SK-N-SH treated with all-trans-retinoic acid at 6 μM for 48 hours (cell line): ENCODE results near the gene NLGN2.

ENCODE experiments used
- ATAC-seq: fragments of 200-7000 bp; cut with Tn5 transposase; 3 replicates; pipeline ENCODE4 v1.9.1; 2020; ENCODE audit warnings: mild to moderate bottlenecking, moderate library complexity
- ARNTL ChIP-seq: fragments of 450-650 bp; formaldehyde crosslinking; IDR thresholded peaks from 2 replicates; pipeline ENCODE4 v1.5.0; 2020; ENCODE audit warnings: low read depth, mild to moderate bottlenecking, moderate library complexity, borderline replicate concordance
- BACH2 ChIP-seq: fragments of 250-450 bp; sonication (Bioruptor Pico); IDR thresholded peaks from 2 replicates; pipeline ENCODE4 v1.9.0; 2021; ENCODE audit warnings: mild to moderate bottlenecking, borderline replicate concordance
- CSDC2 ChIP-seq: fragments of 250-450 bp; sonication (Bioruptor Pico); IDR thresholded peaks from 2 replicates; pipeline ENCODE4 v1.5.0; 2020; ENCODE audit warnings: mild to moderate bottlenecking, moderate library complexity
- ESRRG ChIP-seq: fragments of 250-450 bp; sonication (Bioruptor Pico); IDR thresholded peaks from 2 replicates; pipeline ENCODE4 v1.6.1; 2021; ENCODE audit warnings: mild to moderate bottlenecking
- GLIS3 ChIP-seq: fragments of 250-450 bp; sonication (Bioruptor Pico); IDR thresholded peaks from 2 replicates; pipeline ENCODE4 v1.5.0; 2020; ENCODE audit warnings: mild to moderate bottlenecking, moderate library complexity
- OSR1 ChIP-seq: fragments of 250-450 bp; sonication (Bioruptor Pico); IDR thresholded peaks from 2 replicates; pipeline ENCODE4 v1.8.0; 2022; ENCODE audit warnings: moderate library complexity, mild to moderate bottlenecking, inconsistent platforms
- PPARA ChIP-seq: fragments of 250-450 bp; sonication (Bioruptor Pico); IDR thresholded peaks from 2 replicates; pipeline ENCODE4 v1.5.0; 2020; ENCODE audit warnings: mild to moderate bottlenecking, borderline replicate concordance
- RARB ChIP-seq: fragments of 250-450 bp; sonication (Bioruptor Pico); IDR thresholded peaks from 2 replicates; pipeline ENCODE4 v1.8.0; 2021; ENCODE audit warnings: mild to moderate bottlenecking, moderate library complexity
- SNAI2 ChIP-seq: fragments of 250-450 bp; sonication (Bioruptor Pico); IDR thresholded peaks from 2 replicates; pipeline ENCODE4 v1.5.0; 2020; ENCODE audit warnings: mild to moderate bottlenecking, moderate library complexity
- TCF4 ChIP-seq: fragments of 250-450 bp; sonication (Bioruptor Pico); IDR thresholded peaks from 2 replicates; pipeline ENCODE4 v1.8.0; 2021; ENCODE audit warnings: mild to moderate bottlenecking, moderate library complexity, borderline replicate concordance
- TOX ChIP-seq: fragments of 250-450 bp; sonication (Bioruptor Pico); IDR thresholded peaks from 2 replicates; pipeline ENCODE4 v1.8.0; 2021; ENCODE audit warnings: mild to moderate bottlenecking, moderate library complexity, borderline replicate concordance
- ZC3H10 ChIP-seq: fragments of 250-450 bp; sonication (Bioruptor Pico); IDR thresholded peaks from 2 replicates; pipeline ENCODE4 v1.5.1; 2021; ENCODE audit warnings: mild to moderate bottlenecking, moderate library complexity
- ZFP3 ChIP-seq: fragments of 250-450 bp; sonication (Bioruptor Pico); IDR thresholded peaks from 2 replicates; pipeline ENCODE4 v1.5.0; 2020; ENCODE audit warnings: mild to moderate bottlenecking, moderate library complexity
- ZFP30 ChIP-seq: fragments of 450-650 bp; formaldehyde crosslinking; IDR thresholded peaks from 2 replicates; pipeline ENCODE4 v1.5.0; 2022; ENCODE audit warnings: mild to moderate bottlenecking, moderate library complexity
- ZNF565 ChIP-seq: fragments of 450-650 bp; formaldehyde crosslinking; conservative IDR thresholded peaks from 2 replicates; pipeline ENCODE4 v1.5.0; 2020; ENCODE audit warnings: low read depth, mild to moderate bottlenecking, moderate library complexity
- TF ChIP-seq, protein P1 (sequence below): fragments of 250-450 bp; sonication (Bioruptor Pico); IDR thresholded peaks from 2 replicates; pipeline ENCODE4 v1.5.1; 2020; ENCODE audit warnings: low read depth, mild to moderate bottlenecking, moderate library complexity
- TF ChIP-seq, protein P2 (sequence below): fragments of 250-450 bp; sonication (Bioruptor Pico); IDR thresholded peaks from 2 replicates; pipeline ENCODE4 v1.8.0; 2021; ENCODE audit warnings: low read depth, mild to moderate bottlenecking, moderate library complexity, borderline replicate concordance
- TF ChIP-seq, protein P3 (sequence below): fragments of 250-450 bp; sonication (Bioruptor Pico); IDR thresholded peaks from 2 replicates; pipeline ENCODE4 v1.5.1; 2021; ENCODE audit warnings: mild to moderate bottlenecking, moderate library complexity

Gene NLGN2

DNA sequence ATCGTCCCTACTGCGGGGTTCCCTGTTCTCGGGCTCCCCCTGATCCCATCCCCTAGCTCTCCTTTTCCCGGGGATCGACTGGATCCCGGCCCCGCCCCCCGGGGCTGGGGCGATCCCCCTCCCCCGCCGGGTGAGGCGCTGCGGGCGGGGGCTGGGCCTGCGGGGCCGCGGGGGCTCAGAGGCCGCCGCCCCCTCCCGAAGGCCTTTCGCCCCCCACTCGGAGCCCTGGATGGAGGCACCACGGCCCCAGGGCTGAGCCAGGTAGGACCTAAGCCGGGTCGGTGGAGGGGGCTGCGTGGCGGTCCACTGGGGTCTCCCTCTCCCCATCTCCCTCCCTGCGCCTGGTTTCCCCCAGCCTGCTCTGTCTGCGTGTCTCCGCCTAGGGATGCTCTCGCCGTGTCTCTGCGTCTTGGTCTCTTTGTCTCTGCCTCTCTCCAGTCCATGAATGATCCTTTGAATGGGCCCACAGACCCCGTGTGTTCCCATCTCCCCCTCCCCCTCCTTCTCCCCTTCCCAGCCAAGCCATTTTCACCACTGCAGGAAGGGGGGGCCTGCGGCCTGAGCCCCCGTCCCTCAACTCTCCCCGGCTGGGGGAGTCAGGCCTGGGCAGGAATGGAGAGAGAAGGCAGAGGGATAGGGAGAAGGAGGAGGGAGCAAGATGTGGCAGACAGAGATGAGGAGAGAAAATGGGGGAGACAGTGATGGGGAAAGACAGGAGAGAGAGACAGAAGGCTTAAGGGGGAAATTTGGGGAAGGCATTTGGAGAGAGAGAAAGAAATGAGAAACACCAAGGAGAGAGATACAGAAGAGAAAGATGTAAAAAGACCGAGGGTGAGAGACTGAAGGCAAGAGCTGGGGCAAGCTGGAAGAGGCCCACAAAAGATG is 2.1 kb upstream of the NLGN2 start:
- no peak for TF ChIP-seq RARB
- TF ChIP-seq, protein P1, sequence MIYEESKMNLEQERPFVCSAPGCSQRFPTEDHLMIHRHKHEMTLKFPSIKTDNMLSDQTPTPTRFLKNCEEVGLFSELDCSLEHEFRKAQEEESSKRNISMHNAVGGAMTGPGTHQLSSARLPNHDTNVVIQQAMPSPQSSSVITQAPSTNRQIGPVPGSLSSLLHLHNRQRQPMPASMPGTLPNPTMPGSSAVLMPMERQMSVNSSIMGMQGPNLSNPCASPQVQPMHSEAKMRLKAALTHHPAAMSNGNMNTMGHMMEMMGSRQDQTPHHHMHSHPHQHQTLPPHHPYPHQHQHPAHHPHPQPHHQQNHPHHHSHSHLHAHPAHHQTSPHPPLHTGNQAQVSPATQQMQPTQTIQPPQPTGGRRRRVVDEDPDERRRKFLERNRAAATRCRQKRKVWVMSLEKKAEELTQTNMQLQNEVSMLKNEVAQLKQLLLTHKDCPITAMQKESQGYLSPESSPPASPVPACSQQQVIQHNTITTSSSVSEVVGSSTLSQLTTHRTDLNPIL (CRISPR knock-in tag), result no peak
- ATAC-seq, result peak; percentile 3; the same call in 2 of the 3 replicates

DNA sequence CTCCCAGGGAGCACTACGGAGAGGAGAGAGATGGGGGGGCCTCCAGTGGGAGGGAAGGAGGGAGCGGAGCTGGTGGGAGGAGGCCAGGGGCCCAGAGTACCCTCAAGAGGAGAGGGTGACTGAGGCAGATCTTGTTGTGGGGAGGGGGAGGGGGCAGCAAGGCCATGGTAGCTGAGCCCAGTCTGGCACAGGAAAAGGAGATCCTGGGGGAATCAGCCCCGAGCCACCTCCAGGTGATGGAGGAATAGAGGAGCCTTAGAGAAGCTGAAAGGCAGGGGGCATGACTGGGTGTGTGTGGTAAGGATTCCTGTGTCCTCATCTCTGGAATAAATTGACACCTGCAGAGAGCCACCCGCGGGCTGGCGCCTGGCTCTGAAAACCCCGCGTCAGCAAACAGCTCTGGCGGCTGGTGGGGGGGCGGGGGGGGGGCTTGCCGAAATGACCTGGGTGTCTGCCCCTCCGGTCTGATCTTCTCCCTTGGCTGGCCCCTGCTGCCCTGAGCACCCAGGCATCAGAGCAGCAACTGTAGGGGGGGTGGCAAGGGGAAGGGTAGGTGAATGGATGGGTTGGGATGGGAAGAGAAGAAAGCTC is 1.3 kb upstream of the NLGN2 start:
- TF ChIP-seq, protein P1 (CRISPR knock-in tag), result no peak
- TF ChIP-seq CSDC2 (CRISPR knock-in tag), result no peak
- TF ChIP-seq SNAI2, result no peak
- ATAC-seq, result no peak

DNA sequence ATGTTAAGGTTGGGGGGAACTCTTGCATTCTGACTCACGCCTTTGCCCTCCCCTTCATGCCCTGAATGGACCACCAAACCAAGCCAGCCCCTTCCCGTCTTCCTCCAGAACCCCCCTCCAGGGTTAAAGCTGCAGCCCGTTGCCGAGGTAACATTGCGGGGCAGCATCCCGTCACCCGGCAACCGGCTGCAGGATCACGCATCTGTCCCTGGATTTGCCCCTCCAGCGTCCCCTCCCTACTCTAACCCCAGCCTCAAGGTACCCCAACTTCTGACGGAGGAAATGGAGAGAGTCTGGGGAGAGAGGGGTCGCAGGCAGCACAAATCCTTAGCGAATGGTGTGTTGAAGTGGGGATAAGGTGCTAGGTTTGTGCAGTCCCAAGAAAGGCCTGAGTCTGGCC is 563 bp upstream of the NLGN2 start:
- ATAC-seq, result no peak
- TF ChIP-seq ZFP30 (no peak), CSDC2 (CRISPR knock-in tag) (no peak), ESRRG (CRISPR knock-in tag) (no peak), ZFP3 (CRISPR knock-in tag) (no peak)

DNA sequence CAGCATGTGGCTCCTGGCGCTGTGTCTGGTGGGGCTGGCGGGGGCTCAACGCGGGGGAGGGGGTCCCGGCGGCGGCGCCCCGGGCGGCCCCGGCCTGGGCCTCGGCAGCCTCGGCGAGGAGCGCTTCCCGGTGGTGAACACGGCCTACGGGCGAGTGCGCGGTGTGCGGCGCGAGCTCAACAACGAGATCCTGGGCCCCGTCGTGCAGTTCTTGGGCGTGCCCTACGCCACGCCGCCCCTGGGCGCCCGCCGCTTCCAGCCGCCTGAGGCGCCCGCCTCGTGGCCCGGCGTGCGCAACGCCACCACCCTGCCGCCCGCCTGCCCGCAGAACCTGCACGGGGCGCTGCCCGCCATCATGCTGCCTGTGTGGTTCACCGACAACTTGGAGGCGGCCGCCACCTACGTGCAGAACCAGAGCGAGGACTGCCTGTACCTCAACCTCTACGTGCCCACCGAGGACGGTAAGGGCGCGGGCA is 645 bp downstream of the NLGN2 start:
- no peak for ATAC-seq
- TF ChIP-seq ZFP30 (no peak), PPARA (CRISPR knock-in tag) (no peak), BACH2 (CRISPR knock-in tag) (no peak), TOX (no peak), SNAI2 (no peak), RARB (no peak)
- TF ChIP-seq, protein P1 (CRISPR knock-in tag), result no peak
- TF ChIP-seq, protein P2, sequence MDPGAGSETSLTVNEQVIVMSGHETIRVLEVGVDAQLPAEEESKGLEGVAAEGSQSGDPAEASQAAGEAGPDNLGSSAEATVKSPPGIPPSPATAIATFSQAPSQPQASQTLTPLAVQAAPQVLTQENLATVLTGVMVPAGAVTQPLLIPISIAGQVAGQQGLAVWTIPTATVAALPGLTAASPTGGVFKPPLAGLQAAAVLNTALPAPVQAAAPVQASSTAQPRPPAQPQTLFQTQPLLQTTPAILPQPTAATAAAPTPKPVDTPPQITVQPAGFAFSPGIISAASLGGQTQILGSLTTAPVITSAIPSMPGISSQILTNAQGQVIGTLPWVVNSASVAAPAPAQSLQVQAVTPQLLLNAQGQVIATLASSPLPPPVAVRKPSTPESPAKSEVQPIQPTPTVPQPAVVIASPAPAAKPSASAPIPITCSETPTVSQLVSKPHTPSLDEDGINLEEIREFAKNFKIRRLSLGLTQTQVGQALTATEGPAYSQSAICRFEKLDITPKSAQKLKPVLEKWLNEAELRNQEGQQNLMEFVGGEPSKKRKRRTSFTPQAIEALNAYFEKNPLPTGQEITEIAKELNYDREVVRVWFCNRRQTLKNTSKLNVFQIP (CRISPR knock-in tag), result no peak
- TF ChIP-seq, protein P3, sequence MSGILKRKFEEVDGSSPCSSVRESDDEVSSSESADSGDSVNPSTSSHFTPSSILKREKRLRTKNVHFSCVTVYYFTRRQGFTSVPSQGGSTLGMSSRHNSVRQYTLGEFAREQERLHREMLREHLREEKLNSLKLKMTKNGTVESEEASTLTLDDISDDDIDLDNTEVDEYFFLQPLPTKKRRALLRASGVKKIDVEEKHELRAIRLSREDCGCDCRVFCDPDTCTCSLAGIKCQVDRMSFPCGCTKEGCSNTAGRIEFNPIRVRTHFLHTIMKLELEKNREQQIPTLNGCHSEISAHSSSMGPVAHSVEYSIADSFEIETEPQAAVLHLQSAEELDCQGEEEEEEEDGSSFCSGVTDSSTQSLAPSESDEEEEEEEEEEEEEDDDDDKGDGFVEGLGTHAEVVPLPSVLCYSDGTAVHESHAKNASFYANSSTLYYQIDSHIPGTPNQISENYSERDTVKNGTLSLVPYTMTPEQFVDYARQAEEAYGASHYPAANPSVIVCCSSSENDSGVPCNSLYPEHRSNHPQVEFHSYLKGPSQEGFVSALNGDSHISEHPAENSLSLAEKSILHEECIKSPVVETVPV, result no peak

DNA sequence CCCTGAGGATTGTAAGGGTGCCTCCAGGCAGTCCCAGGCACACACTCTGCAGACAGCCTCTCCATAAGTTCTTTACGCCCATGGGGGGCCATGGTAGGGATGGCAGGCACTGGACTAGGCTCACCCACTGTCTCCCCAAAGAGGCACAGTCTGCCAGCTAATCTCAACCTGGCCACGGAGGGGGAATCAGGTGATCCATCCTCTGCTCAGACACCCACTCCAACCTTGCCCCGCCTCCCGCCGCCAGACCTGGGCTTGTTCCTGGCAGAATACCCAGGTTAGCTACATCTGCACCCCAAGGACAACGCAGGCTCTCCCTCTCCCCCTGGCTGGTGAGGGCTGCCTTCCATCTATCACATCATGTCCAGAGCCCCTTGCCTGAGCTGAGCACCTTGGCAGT is 1.2 kb downstream of the NLGN2 start:
- ATAC-seq, result no peak
- no peak for TF ChIP-seq ARNTL (CRISPR knock-in tag)
- TF ChIP-seq GLIS3 (CRISPR knock-in tag), result no peak
- TF ChIP-seq, protein P1 (CRISPR knock-in tag), result no peak
- TF ChIP-seq SNAI2, result no peak
- TF ChIP-seq ZFP3 (CRISPR knock-in tag), result no peak
- TF ChIP-seq, protein P3, result no peak
- TF ChIP-seq ZC3H10, result no peak
- TF ChIP-seq ZNF565, result no peak
- TF ChIP-seq TOX, result no peak
- TF ChIP-seq, protein P2 (CRISPR knock-in tag), result no peak
- TF ChIP-seq BACH2 (CRISPR knock-in tag), result no peak
- no peak for TF ChIP-seq PPARA (CRISPR knock-in tag)
- no peak for TF ChIP-seq ZFP30
- no peak for TF ChIP-seq ESRRG (CRISPR knock-in tag)
- TF ChIP-seq OSR1 (CRISPR knock-in tag), result no peak
- TF ChIP-seq TCF4 (CRISPR knock-in tag), result no peak
